PC-3 (cell line): ENCODE measurements around the gene LGI1. TPM values are rescaled to one million over a fixed set of nuclear protein-coding genes. Genes with fewer than 3 reads are reported as not detected.

Experiments
- ATAC-seq: fragments of 200-7000 bp; cut with Tn5 transposase; 2 replicates; pipeline ENCODE4 v1.9.1; 2020; ENCODE audit warnings: mild to moderate bottlenecking, moderate library complexity
- BruUV-seq: library from RNA; stranded (reverse); fragments of 400-500 nt; replicated peaks from 2 replicates; lab custom pipeline; 2021; lab: Mats Ljungman, UMichigan
- CTCF ChIA-PET: fragments of 300-600 bp; sonication (Branson Sonifier 250); formaldehyde crosslinking; loops from one replicate; lab custom pipeline; 2022; ENCODE audit warnings: antibody characterized with exemption; lab: Charles Lee
- POLR2A ChIA-PET: fragments of 300-600 bp; sonication (Branson Sonifier 250); formaldehyde crosslinking; loops from one replicate; lab custom pipeline; 2022; ENCODE audit warnings: antibody characterized with exemption; ENCODE audit not compliant: unreplicated experiment; lab: Charles Lee
- DNase-seq: peaks from one replicate; pipeline ENCODE4 v3.0.0-alpha.2; 2015
- H2AFZ ChIP-seq: fragments of 300-600 bp; sonication (generic); 2 replicates; pipeline ENCODE4 v1.6.0; 2016; ENCODE audit warnings: antibody characterized with exemption, low read length
- H3F3A ChIP-seq: fragments of 300-600 bp; sonication (generic); one replicate; pipeline ENCODE4 v1.6.0; 2017; ENCODE audit warnings: antibody characterized with exemption, low read length, control low read depth, mild to moderate bottlenecking; ENCODE audit not compliant: unreplicated experiment
- H3K27ac ChIP-seq: fragments of 300-600 bp; sonication (generic); 2 replicates; pipeline ENCODE4 v1.5.1; 2016; ENCODE audit warnings: mild to moderate bottlenecking, low read length
- H3K27me3 ChIP-seq: fragments of 300-600 bp; sonication (generic); 2 replicates; pipeline ENCODE4 v1.6.1; 2016; ENCODE audit warnings: low read length, mixed read lengths
- H3K36me3 ChIP-seq: fragments of 300-600 bp; sonication (generic); 2 replicates; pipeline ENCODE4 v1.6.1; 2016; ENCODE audit warnings: low read depth, mixed run types, low read length, mixed read lengths
- H3K4me1 ChIP-seq: fragments of 300-600 bp; sonication (generic); 2 replicates; pipeline ENCODE4 v1.5.1; 2016; ENCODE audit warnings: low read length; ENCODE audit not compliant: insufficient read depth
- H3K4me2 ChIP-seq: fragments of 300-600 bp; sonication (generic); 2 replicates; pipeline ENCODE4 v1.6.0; 2016; ENCODE audit warnings: low read length
- H3K4me3 ChIP-seq: fragments of 300-600 bp; sonication (generic); 2 replicates; pipeline ENCODE4 v1.5.1; 2016; ENCODE audit warnings: mild to moderate bottlenecking, low read length, mixed read lengths
- H3K79me2 ChIP-seq: fragments of 300-600 bp; sonication (generic); 2 replicates; pipeline ENCODE4 v1.6.1; 2017; ENCODE audit warnings: low read length, mixed read lengths
- H3K9ac ChIP-seq: fragments of 300-600 bp; sonication (generic); 2 replicates; pipeline ENCODE4 v1.6.0; 2016; ENCODE audit warnings: mild to moderate bottlenecking, low read length
- H3K9me2 ChIP-seq: fragments of 300-600 bp; sonication (generic); replicated peaks from 2 replicates; pipeline ENCODE4 v1.6.1; 2016; ENCODE audit warnings: mixed run types, low read length, mixed read lengths
- H3K9me3 ChIP-seq: fragments of 300-600 bp; sonication (generic); 2 replicates; pipeline ENCODE4 v1.6.1; 2016; ENCODE audit warnings: low read length, mixed read lengths
- H4K20me1 ChIP-seq: fragments of 300-600 bp; sonication (generic); 2 replicates; pipeline ENCODE4 v1.6.1; 2016; ENCODE audit warnings: low read length, mixed read lengths
- EZH2 ChIP-seq: fragments of 300-600 bp; sonication (generic); IDR thresholded peaks from one replicate; pipeline ENCODE4 v1.6.1; 2017; ENCODE audit warnings: antibody characterized with exemption, mild to moderate bottlenecking, low read length; ENCODE audit not compliant: unreplicated experiment
- EZH2phosphoT487 ChIP-seq: fragments of 300-600 bp; sonication (generic); IDR thresholded peaks from 2 replicates; pipeline ENCODE4 v1.6.1; 2018; ENCODE audit warnings: mild to moderate bottlenecking, antibody characterized with exemption, low read length, borderline replicate concordance
- intact Hi-C: fragments of 100-400 bp; cut with micrococcal nuclease; formaldehyde crosslinking; loops from 2 replicates; pipeline ENCODE4 v1.9.0; 2023
- total RNA-seq: library from RNA; depleted of rRNA; stranded (reverse); fragments of >200 nt; gene quantifications from 2 replicates; pipeline ENCODE4 v1.2.3, GENCODE V29; 2014
- TF ChIP-seq, protein P1 (sequence below): fragments of 300-600 bp; sonication (generic); conservative IDR thresholded peaks from 2 replicates; pipeline ENCODE4 v1.5.1; 2017; ENCODE audit warnings: antibody characterized with exemption, low read depth, mild to moderate bottlenecking, low read length

The LGI1 gene
- total RNA-seq, 1 experiment from 2014 or later: not detected

DNA sequence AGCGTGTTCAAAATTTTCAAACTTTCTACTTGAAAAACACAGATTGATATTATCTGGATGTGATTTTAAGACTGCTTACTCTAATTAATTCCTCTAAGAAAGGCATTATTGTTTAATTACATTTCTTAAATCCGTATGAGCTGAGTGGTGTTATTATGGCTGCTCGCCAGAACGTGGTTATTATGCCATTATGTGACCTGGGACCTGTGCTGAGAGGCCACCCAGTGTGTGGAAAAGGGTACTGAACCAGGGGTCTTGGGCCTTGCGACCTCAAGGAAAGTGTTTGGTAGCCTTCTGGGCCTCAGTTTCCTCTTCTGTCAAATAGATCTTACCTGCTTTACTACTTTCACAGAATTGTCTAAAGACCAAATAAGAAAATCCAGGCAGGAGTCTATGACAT lies 15.4 kb downstream of the LGI1 start:
- ChIA-PET CTCF (no interaction called here), POLR2A (no interaction called here)
- H3K9me2 ChIP-seq: no peaks in the 10 kb centered on the region
- H3K9ac ChIP-seq: no peak overlapping the region
- no peaks in the 10 kb centered on the region for H3K9me3 ChIP-seq
- H3K4me1 ChIP-seq: no peaks in the 10 kb centered on the region
- H3K4me3 ChIP-seq: no peak overlapping the region
- TF ChIP-seq EZH2phosphoT487: no peak
- TF ChIP-seq, protein P1, sequence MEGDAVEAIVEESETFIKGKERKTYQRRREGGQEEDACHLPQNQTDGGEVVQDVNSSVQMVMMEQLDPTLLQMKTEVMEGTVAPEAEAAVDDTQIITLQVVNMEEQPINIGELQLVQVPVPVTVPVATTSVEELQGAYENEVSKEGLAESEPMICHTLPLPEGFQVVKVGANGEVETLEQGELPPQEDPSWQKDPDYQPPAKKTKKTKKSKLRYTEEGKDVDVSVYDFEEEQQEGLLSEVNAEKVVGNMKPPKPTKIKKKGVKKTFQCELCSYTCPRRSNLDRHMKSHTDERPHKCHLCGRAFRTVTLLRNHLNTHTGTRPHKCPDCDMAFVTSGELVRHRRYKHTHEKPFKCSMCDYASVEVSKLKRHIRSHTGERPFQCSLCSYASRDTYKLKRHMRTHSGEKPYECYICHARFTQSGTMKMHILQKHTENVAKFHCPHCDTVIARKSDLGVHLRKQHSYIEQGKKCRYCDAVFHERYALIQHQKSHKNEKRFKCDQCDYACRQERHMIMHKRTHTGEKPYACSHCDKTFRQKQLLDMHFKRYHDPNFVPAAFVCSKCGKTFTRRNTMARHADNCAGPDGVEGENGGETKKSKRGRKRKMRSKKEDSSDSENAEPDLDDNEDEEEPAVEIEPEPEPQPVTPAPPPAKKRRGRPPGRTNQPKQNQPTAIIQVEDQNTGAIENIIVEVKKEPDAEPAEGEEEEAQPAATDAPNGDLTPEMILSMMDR: no peak
- TF ChIP-seq EZH2: no peak
- no peak overlapping the region for H3K4me2 ChIP-seq
- no peaks in the 10 kb centered on the region for H3K27me3 ChIP-seq
- no peaks in the 10 kb centered on the region for H3K79me2 ChIP-seq
- no peaks in the 10 kb centered on the region for H3K36me3 ChIP-seq
- intact Hi-C loops: no loop called here
- no peak overlapping the region for H2AFZ ChIP-seq
- no peak for DNase-seq
- ATAC-seq: no peak
- no peak overlapping the region for H3K27ac ChIP-seq
- no peaks in the 10 kb centered on the region for H4K20me1 ChIP-seq
- H3F3A ChIP-seq: no peaks in the 10 kb centered on the region
- BruUV-seq: no TSS peak

DNA sequence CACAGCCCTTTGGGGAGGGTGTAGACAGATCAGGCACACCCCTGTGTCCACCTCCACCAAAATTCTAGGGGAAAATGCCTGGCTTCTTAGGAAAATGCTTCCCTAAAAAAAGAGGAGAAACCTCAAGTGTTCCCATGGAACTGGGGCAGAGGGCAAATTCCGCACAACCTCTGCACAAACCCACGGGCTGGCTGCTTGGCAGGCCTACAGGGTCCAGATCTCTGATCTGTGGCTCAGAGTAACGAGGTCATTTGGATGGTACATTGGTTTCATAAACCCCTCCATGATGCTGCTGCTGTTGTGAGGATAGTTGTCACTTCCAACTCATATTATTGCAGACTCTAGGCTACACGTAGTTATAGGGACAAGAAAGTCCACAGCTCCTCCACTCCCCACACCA lies 16.0 kb downstream of the LGI1 start:
- Histone ChIP-seq H3F3A (no peaks in the 10 kb centered on the region), H3K36me3 (no peaks in the 10 kb centered on the region), H3K9me3 (no peaks in the 10 kb centered on the region), H3K27me3 (no peaks in the 10 kb centered on the region), H3K9ac (no peak overlapping the region), H4K20me1 (no peaks in the 10 kb centered on the region), H3K9me2 (no peaks in the 10 kb centered on the region), H2AFZ (no peak overlapping the region), H3K4me2 (no peak overlapping the region), H3K27ac (no peak overlapping the region), H3K79me2 (no peaks in the 10 kb centered on the region), H3K4me3 (no peak overlapping the region), H3K4me1 (no peaks in the 10 kb centered on the region)
- intact Hi-C loops: no loop called here
- ChIA-PET CTCF (no interaction called here), POLR2A (no interaction called here)
- DNase-seq (no peak), ATAC-seq (no peak)
- TF ChIP-seq EZH2 (no peak), EZH2phosphoT487 (no peak)
- TF ChIP-seq, protein P1: no peak
- BruUV-seq: no TSS peak

DNA sequence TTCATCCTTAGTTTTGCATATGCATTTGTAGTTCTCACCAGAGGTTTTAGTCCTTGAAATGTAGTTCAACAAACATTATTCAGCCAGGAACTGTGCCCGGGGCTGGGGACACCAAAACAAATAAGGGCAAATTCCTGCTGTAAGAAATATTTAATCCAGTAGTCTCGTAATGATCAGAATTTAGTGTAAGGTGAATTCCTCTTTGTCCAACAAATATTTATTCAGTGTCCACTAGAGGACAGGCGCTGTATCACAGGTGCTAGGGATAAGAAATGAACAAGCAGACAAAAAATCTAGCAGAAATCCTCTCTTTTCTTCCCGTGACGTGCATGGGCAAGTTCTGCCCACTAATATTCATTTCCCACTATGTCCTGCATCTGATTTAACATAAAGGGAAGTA lies 17.6 kb downstream of the LGI1 start:
- no TSS peak for BruUV-seq
- no peak overlapping the region for H3K4me2 ChIP-seq
- TF ChIP-seq EZH2phosphoT487 (no peak), EZH2 (no peak)
- TF ChIP-seq, protein P1: peak; percentile 29; the same call in 1 of the 2 replicates

More for the DNA sequence above, 17.6 kb downstream of the LGI1 start:
- Histone ChIP-seq H3K9me3 (no peaks in the 10 kb centered on the region), H3K36me3 (no peaks in the 10 kb centered on the region), H3K27ac (no peak overlapping the region), H3K27me3 (no peaks in the 10 kb centered on the region), H4K20me1 (no peaks in the 10 kb centered on the region), H3F3A (no peaks in the 10 kb centered on the region), H3K9ac (no peak overlapping the region), H3K9me2 (no peaks in the 10 kb centered on the region), H3K79me2 (no peaks in the 10 kb centered on the region), H3K4me1 (no peaks in the 10 kb centered on the region), H2AFZ (no peak overlapping the region), H3K4me3 (no peak overlapping the region)
- intact Hi-C loops: no loop called here
- POLR2A ChIA-PET: no interaction called here
- ATAC-seq (peak; percentile 48), DNase-seq (peak; percentile 10)
- CTCF ChIA-PET: no interaction called here
